ENCODE measurements around the gene C19orf73. TPM values are rescaled to one million over a fixed set of nuclear protein-coding genes. Genes with fewer than 3 reads are reported as not detected.
"Not testable (repeated sequence)": the region's sequence is repeated elsewhere in the genome, so short reads cannot be mapped to it uniquely, and the experiment has no call there.

Gene C19orf73
- total and polyA plus RNA-seq, 2 experiments from 2014 or later, result 0.86 to 1.0 TPM

DNA sequence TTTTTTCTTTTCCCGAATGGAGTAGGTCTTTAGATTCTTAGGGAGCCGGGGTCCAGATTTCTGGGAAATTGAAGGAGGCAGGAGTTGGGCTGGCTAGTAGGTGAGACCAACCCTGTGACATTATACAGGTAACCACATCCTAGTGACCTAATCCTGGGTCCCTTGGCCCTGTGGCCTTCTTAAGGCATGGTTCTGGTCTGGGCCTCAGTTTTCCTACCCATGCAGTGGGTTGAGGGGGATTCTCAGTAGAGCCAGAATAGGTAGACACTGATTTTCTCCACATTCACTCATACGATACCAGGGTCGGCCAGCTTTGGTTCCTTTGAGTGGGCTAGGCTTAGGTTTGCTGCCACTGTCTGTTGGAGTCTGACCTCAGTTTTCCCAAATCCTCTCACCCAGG is 7.6 kb upstream of the C19orf73 start:
- WGBS, 2 experiments (ENCODE audit: low coverage in 1 of 2, low lambda C conversion rate in 2 of 2, missing lambda C conversion rate in 2 of 2), result 72 to 77% methylated on average over 4 of the region's 4 CpGs

DNA sequence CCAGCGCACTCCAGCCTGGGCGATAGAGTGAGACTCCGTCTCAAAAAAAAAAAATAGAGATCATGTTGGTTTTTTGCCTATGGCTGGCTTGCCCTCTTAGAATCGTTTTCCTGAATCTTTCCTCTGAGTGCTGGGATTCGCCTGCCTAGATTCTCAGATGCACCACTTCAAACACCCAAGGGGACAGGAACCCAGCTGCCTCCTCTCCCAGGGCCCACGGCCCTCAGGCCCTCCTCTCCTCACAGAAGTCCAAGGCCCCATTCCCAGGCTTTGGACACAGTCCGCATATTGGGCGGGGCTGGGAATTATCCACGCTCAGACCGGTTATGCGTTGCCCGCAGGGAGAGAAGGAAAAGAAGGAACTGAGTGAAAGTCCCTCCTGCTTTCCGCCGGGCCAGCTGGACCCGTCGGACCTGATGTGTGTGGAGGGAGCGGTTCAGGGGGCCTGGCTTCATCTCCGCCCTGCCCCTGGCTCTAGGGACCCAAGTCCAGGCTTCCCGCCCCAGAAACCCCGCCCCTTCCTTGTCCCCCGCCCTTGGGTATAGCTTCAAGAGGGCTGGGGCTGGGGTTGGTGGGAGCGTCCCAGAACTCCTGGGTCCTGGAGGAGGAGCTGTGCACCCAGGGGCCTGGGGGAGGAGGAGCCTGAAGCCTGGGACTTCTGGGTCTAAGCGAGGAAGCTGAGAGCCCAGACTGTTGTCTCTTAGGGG is 6.2 kb upstream of the C19orf73 start:
- Histone ChIP-seq H3K9me3 (ENCODE audit: low read depth) (no peaks in the 10 kb centered on the region), H3K36me3 (ENCODE audit: low read depth) (no peaks in the 10 kb centered on the region), H3F3A (ENCODE audit: insufficient read depth) (0 out of 2 replicates have a peak, but pooled peaks cover 4% of the 10 kb centered on the region), H3K27me3 (replicated peaks; ENCODE audit: insufficient read depth) (no peaks in the 10 kb centered on the region; the same call in 1 of the 2 replicates), H3K4me1 (ENCODE audit: insufficient read depth) (no peaks in the 10 kb centered on the region), H3K4me2 (ENCODE audit: unreplicated experiment) (no peak overlapping the region), H4K20me1 (ENCODE audit: insufficient read depth) (no peaks in the 10 kb centered on the region), H3K4me3 (no peak overlapping the region), H3K9ac (no peak overlapping the region), H3K79me2 (ENCODE audit: insufficient read depth) (no peaks in the 10 kb centered on the region), H2AFZ (no peak overlapping the region), H3K27ac (no peak overlapping the region), H3K9me2 (ENCODE audit: insufficient read depth) (no peaks in the 10 kb centered on the region)
- in situ Hi-C loops (cut with MboI), result no loop called here
- 23 to 25% methylated on average over 22 to 23 of the region's 23 CpGs for WGBS, 2 experiments (ENCODE audit: low coverage in 1 of 2, low lambda C conversion rate in 2 of 2, missing lambda C conversion rate in 2 of 2)
- no peak for DNase-seq
- TF ChIP-seq EZH2phosphoT487 (IDR thresholded peaks at IDR 0.05; ENCODE audit: insufficient read depth, low read depth) (no peak), EZH2 (IDR thresholded peaks at IDR 0.05; ENCODE audit: insufficient read depth, poor library complexity, severe bottlenecking) (no peak)

More for the DNA sequence above, 7.6 kb upstream of the C19orf73 start:
- H3K9me2 ChIP-seq (ENCODE audit: insufficient read depth), result no peaks in the 10 kb centered on the region
- no peak overlapping the region for H2AFZ ChIP-seq
- H3F3A ChIP-seq (ENCODE audit: insufficient read depth), result 0 out of 2 replicates have a peak, but pooled peaks cover 4% of the 10 kb centered on the region
- no peaks in the 10 kb centered on the region for H3K79me2 ChIP-seq (ENCODE audit: insufficient read depth)
- no peak for DNase-seq
- H3K4me2 ChIP-seq (ENCODE audit: unreplicated experiment), result no peak overlapping the region
- no peak overlapping the region for H3K27ac ChIP-seq
- no peak for TF ChIP-seq EZH2phosphoT487 (IDR thresholded peaks at IDR 0.05; ENCODE audit: insufficient read depth, low read depth)
- TF ChIP-seq EZH2 (IDR thresholded peaks at IDR 0.05; ENCODE audit: insufficient read depth, poor library complexity, severe bottlenecking), result no peak
- no peaks in the 10 kb centered on the region for H3K9me3 ChIP-seq (ENCODE audit: low read depth)
- H3K36me3 ChIP-seq (ENCODE audit: low read depth), result no peaks in the 10 kb centered on the region
- H3K4me1 ChIP-seq (ENCODE audit: insufficient read depth), result no peaks in the 10 kb centered on the region
- no peak overlapping the region for H3K4me3 ChIP-seq
- no peak overlapping the region for H3K9ac ChIP-seq
- no peaks in the 10 kb centered on the region; the same call in 1 of the 2 replicates for H3K27me3 ChIP-seq (replicated peaks; ENCODE audit: insufficient read depth)
- H4K20me1 ChIP-seq (ENCODE audit: insufficient read depth), result no peaks in the 10 kb centered on the region
- in situ Hi-C loops (cut with MboI), result no loop called here

DNA sequence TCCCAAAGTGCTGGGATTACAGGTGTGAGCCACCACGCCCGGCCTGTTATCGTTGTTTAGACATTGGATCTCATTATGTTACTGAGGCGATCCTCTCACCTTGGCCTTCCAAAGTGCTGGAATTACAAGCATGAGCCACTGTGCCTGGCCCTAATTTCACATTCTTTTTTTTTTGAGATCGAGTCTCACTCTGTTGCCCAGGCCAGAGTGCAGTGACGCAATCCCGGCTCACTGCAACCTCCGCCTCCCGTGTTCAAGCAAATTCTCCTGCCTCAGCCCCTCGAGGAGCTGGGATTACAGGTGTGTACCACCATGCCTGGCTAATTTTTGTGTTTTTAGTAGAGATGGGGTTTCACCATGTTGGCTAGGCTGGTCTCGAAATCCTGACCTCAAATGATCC is 4.3 kb upstream of the C19orf73 start:
- H3K4me2 ChIP-seq (ENCODE audit: unreplicated experiment); H3K27me3 ChIP-seq (replicated peaks; ENCODE audit: insufficient read depth); H3F3A ChIP-seq (ENCODE audit: insufficient read depth); H3K9ac ChIP-seq; H3K9me2 ChIP-seq (ENCODE audit: insufficient read depth); H4K20me1 ChIP-seq (ENCODE audit: insufficient read depth); H3K4me1 ChIP-seq (ENCODE audit: insufficient read depth); H3K27ac ChIP-seq; in situ Hi-C loops (cut with MboI); H3K4me3 ChIP-seq; H2AFZ ChIP-seq; H3K79me2 ChIP-seq (ENCODE audit: insufficient read depth); DNase-seq; H3K9me3 ChIP-seq (ENCODE audit: low read depth); H3K36me3 ChIP-seq (ENCODE audit: low read depth): not testable (repeated sequence)
- WGBS, 2 experiments (ENCODE audit: low coverage in 1 of 2, low lambda C conversion rate in 2 of 2, missing lambda C conversion rate in 2 of 2), result 73 to 74% methylated on average over 11 of the region's 11 CpGs

GRCh38 chr19:49121841-49122240 is 2.9 kb upstream of the C19orf73 start:
- H3K36me3 ChIP-seq (ENCODE audit: low read depth); in situ Hi-C loops (cut with MboI); H3K79me2 ChIP-seq (ENCODE audit: insufficient read depth); H3K9me2 ChIP-seq (ENCODE audit: insufficient read depth); H3K27me3 ChIP-seq (replicated peaks; ENCODE audit: insufficient read depth); DNase-seq; H2AFZ ChIP-seq; H3K4me3 ChIP-seq; H3K4me1 ChIP-seq (ENCODE audit: insufficient read depth); H3K4me2 ChIP-seq (ENCODE audit: unreplicated experiment); H3K9me3 ChIP-seq (ENCODE audit: low read depth); H3F3A ChIP-seq (ENCODE audit: insufficient read depth); H4K20me1 ChIP-seq (ENCODE audit: insufficient read depth); H3K9ac ChIP-seq; H3K27ac ChIP-seq: not testable (repeated sequence)
- WGBS, 2 experiments (ENCODE audit: low coverage in 1 of 2, low lambda C conversion rate in 2 of 2, missing lambda C conversion rate in 2 of 2), result 21 to 22% methylated on average over 10 of the region's 10 CpGs

DNA sequence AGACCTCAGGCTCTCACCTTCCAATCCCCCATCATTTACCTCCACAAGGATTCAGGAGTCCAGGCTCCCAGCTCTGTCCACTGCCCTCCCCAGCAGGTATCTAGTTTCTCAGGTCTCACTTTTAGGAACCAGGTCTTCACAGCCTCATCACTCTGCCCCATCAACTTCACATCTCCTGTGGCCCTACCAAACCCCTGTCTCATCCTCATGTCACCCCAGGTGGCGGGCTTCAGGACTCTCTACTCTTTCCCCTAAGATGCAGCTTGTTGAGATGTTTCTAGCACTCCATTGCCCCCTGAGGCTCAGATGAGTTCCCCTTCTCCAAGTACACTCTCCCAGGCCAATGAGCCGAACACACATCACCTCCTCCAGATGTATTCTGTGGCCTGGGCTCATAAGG is 1.9 kb upstream of the C19orf73 start:
- in situ Hi-C loops (cut with MboI), result no loop called here
- 75 to 78% methylated on average over 2 of the region's 2 CpGs for WGBS, 2 experiments (ENCODE audit: low coverage in 1 of 2, low lambda C conversion rate in 2 of 2, missing lambda C conversion rate in 2 of 2)
- Histone ChIP-seq H3K36me3 (ENCODE audit: low read depth) (no peaks in the 10 kb centered on the region), H3F3A (ENCODE audit: insufficient read depth) (no peaks in the 10 kb centered on the region), H3K9me2 (ENCODE audit: insufficient read depth) (no peaks in the 10 kb centered on the region), H3K79me2 (ENCODE audit: insufficient read depth) (no peaks in the 10 kb centered on the region), H3K9ac (no peak overlapping the region), H3K4me2 (ENCODE audit: unreplicated experiment) (no peak overlapping the region), H3K27me3 (replicated peaks; ENCODE audit: insufficient read depth) (no peaks in the 10 kb centered on the region; the same call in 1 of the 2 replicates), H4K20me1 (ENCODE audit: insufficient read depth) (no peaks in the 10 kb centered on the region), H3K4me1 (ENCODE audit: insufficient read depth) (peaks cover 7% of the 10 kb centered on the region), H3K4me3 (no peak overlapping the region), H3K9me3 (ENCODE audit: low read depth) (no peaks in the 10 kb centered on the region), H2AFZ (no peak overlapping the region), H3K27ac (no peak overlapping the region)
- DNase-seq, result no peak
- TF ChIP-seq EZH2phosphoT487 (IDR thresholded peaks at IDR 0.05; ENCODE audit: insufficient read depth, low read depth) (no peak), EZH2 (IDR thresholded peaks at IDR 0.05; ENCODE audit: insufficient read depth, poor library complexity, severe bottlenecking) (no peak)
